ENCODE results near the gene PTHLH.

GRCh38 chr12:27998170-27998569 is 25.6 kb upstream of the PTHLH start:
- TF ChIP-seq CTCF (optimal IDR thresholded peaks at IDR 0.05 in 1 of 3, IDR thresholded peaks at IDR 0.05 in 1 of 3, conservative IDR thresholded peaks at IDR 0.05 in 1 of 3; ENCODE audit: extremely low read depth in 1 of 3, insufficient read depth in 2 of 3, low read length in 3 of 3) = no peak
- no peak for TF ChIP-seq EZH2 (IDR thresholded peaks at IDR 0.05; ENCODE audit: low read length)
